Ishikawa (cell line): ENCODE data around the gene NEUROD2.

ENCODE experiments used
- RAD21 ChIP-seq: IDR thresholded peaks from 2 replicates; pipeline ENCODE4 v1.6.1; 2012; ENCODE audit warnings: low read depth
- TCF12 ChIP-seq: IDR thresholded peaks from 2 replicates; pipeline ENCODE4 v1.6.1; 2012; ENCODE audit warnings: low read depth

DNA sequence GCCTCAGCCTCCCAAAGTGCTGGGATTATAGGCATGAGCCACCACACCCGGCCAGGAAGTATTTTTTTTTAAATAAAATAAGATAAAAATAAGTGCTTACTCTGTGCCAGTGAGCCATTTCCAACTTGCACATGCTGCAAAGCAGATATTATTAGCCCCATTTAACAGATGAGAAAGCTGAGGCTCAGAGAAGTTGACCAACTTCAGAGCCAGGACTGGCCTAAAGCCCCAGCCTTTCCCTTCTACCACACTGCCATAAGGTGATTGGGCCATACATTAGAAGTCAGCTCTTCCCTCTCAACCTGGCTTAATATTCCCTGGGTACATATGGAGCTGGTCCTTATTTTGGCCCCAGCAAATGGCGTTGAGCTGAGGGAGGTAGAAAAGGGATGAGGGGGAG is 25.1 kb downstream of the NEUROD2 start:
- TF ChIP-seq RAD21 = no peak
- no peak for TF ChIP-seq TCF12
